GM06990 (cell line): ENCODE results near the gene GRIP1.

Source experiments
- DNase-seq: peaks from one replicate; pipeline ENCODE4 v3.0.0-alpha.2; 2011; ENCODE audit not compliant: insufficient read length; ENCODE audit errors: extremely low read depth
- H3K27me3 ChIP-seq: replicated peaks from 2 replicates; pipeline ENCODE4 v1.6.0; 2011; ENCODE audit warnings: low read length; ENCODE audit not compliant: control insufficient read depth, insufficient read depth
- H3K36me3 ChIP-seq: 2 replicates; pipeline ENCODE4 v1.5.1; 2011; ENCODE audit warnings: low read length; ENCODE audit not compliant: control insufficient read depth, insufficient read depth
- H3K4me3 ChIP-seq: replicated peaks from 2 replicates; pipeline ENCODE4 v1.5.1; 2011; ENCODE audit warnings: low read depth, mild to moderate bottlenecking, control low read depth, low read length
- TF ChIP-seq, protein P1 (sequence below): IDR thresholded peaks from 2 replicates; pipeline ENCODE4 v1.5.1; 2011; ENCODE audit warnings: low read length, control low read depth, mild to moderate bottlenecking, inconsistent platforms; ENCODE audit not compliant: insufficient read depth, poor library complexity, severe bottlenecking

The GRIP1 gene

DNA sequence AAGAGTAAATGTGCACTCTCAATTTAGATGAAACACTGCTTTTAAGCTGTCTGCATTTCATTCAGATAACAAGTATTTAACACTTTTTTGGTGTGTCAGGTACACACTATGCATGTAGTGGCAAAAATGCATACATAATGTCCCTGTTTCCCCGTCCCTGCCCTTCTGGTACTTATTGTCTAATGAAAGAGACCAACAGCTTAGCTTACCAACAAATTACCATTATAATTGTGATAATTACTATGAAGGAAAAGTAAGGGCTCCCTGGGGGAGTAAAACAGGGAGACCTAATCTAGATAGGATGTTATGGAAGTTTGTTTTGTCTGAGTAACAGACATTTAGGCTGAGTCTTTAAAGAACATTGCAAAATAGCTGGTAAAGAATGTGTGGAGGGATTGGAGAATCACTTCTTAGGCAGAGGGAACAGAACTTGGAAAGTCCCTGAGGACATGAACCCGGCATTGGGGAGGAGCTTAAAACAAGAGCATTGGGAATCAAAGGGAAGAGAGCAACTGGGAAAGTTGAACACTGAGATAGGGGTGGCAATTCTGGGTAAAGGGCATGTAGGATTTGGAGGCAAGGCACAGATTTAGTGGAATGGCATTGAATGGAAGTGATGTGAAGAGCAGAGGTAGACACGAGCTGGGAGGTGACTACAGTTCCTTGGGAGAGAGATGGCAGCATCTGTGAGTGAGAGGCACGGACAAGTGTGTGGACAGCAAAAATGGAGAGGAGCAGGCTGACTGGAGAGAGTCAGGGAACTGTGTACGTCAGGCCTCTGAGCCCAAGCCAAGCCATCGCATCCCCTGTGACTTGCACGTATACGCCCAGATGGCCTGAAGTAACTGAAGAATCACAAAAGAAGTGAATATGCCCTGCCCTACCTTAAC is 181.6 kb downstream of the GRIP1 start:
- H3K4me3 ChIP-seq, result no peak overlapping the region
- no peaks in the 10 kb centered on the region for H3K36me3 ChIP-seq
- no peaks in the 10 kb centered on the region for H3K27me3 ChIP-seq
- no peak for DNase-seq
- TF ChIP-seq, protein P1, sequence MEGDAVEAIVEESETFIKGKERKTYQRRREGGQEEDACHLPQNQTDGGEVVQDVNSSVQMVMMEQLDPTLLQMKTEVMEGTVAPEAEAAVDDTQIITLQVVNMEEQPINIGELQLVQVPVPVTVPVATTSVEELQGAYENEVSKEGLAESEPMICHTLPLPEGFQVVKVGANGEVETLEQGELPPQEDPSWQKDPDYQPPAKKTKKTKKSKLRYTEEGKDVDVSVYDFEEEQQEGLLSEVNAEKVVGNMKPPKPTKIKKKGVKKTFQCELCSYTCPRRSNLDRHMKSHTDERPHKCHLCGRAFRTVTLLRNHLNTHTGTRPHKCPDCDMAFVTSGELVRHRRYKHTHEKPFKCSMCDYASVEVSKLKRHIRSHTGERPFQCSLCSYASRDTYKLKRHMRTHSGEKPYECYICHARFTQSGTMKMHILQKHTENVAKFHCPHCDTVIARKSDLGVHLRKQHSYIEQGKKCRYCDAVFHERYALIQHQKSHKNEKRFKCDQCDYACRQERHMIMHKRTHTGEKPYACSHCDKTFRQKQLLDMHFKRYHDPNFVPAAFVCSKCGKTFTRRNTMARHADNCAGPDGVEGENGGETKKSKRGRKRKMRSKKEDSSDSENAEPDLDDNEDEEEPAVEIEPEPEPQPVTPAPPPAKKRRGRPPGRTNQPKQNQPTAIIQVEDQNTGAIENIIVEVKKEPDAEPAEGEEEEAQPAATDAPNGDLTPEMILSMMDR, result no peak

GRCh38 chr12:66496595-66496994 is 182.3 kb downstream of the GRIP1 start:
- no peak for DNase-seq
- H3K27me3 ChIP-seq, result no peaks in the 10 kb centered on the region
- TF ChIP-seq, protein P1, result no peak
- no peaks in the 10 kb centered on the region for H3K36me3 ChIP-seq
- H3K4me3 ChIP-seq, result no peak overlapping the region

DNA sequence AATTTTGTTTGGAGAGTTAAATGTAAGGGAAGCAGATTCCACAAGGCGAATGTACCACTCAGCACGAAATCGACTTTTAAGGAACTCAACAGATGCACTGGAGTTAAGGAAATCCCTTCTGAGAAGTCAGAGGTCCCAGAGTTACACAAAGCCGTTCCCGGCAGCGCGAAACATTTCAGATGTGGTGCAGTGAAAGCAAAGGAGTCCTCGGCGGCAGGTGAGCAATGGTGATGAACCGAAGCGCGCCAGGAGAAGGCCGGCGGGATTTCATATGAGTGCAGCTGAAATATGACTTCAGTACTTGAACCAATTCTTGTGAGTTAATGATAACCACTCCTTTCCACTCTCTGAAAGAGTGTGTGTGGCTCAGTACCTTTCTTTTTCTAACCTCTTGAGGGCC is 183.2 kb downstream of the GRIP1 start:
- no peak for DNase-seq
- no peaks in the 10 kb centered on the region for H3K36me3 ChIP-seq
- TF ChIP-seq, protein P1, result no peak
- H3K27me3 ChIP-seq, result no peaks in the 10 kb centered on the region
- no peak overlapping the region for H3K4me3 ChIP-seq

DNA sequence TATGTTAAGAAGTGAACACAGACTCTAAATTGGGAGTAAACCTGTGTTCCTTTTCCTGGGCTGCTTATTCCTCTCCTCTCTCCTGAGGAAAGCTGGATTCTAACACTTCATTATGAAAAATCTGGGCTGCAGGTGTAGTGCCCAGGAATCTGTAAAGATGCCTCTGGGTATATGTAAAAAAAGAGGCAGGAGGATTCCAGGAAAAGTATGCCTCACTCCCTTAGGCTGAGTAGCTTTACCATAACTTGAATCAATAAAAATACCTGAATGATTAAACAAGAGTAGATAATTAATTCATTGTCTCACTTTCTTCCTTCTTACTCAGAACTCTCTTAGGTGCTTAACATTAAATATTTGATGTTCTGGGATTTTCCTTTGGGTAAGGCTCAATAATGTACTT is 185.1 kb downstream of the GRIP1 start:
- TF ChIP-seq, protein P1, result no peak
- Histone ChIP-seq H3K27me3 (no peaks in the 10 kb centered on the region), H3K4me3 (no peak overlapping the region), H3K36me3 (no peaks in the 10 kb centered on the region)
- DNase-seq, result no peak

DNA sequence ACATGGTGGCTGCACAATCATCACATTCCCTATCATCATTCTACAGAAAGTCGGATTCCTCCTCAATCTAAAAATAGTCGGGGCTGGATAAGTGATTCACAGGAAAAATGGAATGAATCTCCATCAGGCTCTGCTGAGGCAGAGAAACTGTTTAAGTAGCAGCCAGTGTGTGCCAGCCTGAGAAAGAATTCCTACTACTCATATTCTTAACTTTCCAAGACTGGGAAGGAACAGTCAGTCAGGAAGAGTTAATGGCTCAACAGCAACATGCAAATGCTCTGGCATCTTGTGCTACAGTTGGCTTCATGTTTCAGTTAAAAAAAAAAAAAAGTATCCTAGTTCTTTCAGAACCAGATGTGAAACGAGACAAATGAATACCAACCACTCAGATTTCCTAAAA is 187.0 kb downstream of the GRIP1 start:
- TF ChIP-seq, protein P1, result no peak
- H3K27me3 ChIP-seq, result no peaks in the 10 kb centered on the region
- H3K4me3 ChIP-seq, result no peak overlapping the region
- no peak for DNase-seq
- H3K36me3 ChIP-seq, result no peaks in the 10 kb centered on the region
